GM18508 (cell line): ENCODE measurements around the gene HOXC5.
"Not testable (repeated sequence)": the region's sequence is repeated elsewhere in the genome, so short reads cannot be mapped to it uniquely, and the experiment has no call there.

Experiments
- ATAC-seq: cut with Tn5 transposase; IDR thresholded peaks from one replicate; pipeline ENCODE4 v1.9.1; 2021; ENCODE audit warnings: moderate number of reproducible peaks; ENCODE audit not compliant: insufficient read depth, unreplicated experiment

HOXC5 gene

GRCh38 chr12:54032086-54032619 is 697 bp upstream of the HOXC5 start:
- no peak for ATAC-seq

- no peak for ATAC-seq
Observed at GRCh38 chr12:54033106-54033979, 493 bp downstream of the HOXC5 start.

GRCh38 chr12:54033980-54034784 is 1.3 kb downstream of the HOXC5 start:
- ATAC-seq = no peak

GRCh38 chr12:54034785-54035310 is 2.0 kb downstream of the HOXC5 start:
- ATAC-seq = no peak

- no peak for ATAC-seq
Observed at GRCh38 chr12:54035568-54036264, 2.9 kb downstream of the HOXC5 start.

- no peak for ATAC-seq
Observed at GRCh38 chr12:54036620-54037359, 3.9 kb downstream of the HOXC5 start.

GRCh38 chr12:54037360-54038283 is 4.8 kb downstream of the HOXC5 start:
- no peak for ATAC-seq

- ATAC-seq = no peak
Observed at GRCh38 chr12:54038284-54038870, 5.5 kb downstream of the HOXC5 start.

- ATAC-seq = no peak
Observed at GRCh38 chr12:54038871-54039414, 6.1 kb downstream of the HOXC5 start.

- ATAC-seq = no peak
Observed at GRCh38 chr12:54039417-54040147, 6.7 kb downstream of the HOXC5 start.

GRCh38 chr12:54040148-54040494 is 7.3 kb downstream of the HOXC5 start:
- no peak for ATAC-seq

GRCh38 chr12:54040648-54041047 is 7.8 kb downstream of the HOXC5 start:
- ATAC-seq = no peak

- no peak for ATAC-seq
Observed at GRCh38 chr12:54041097-54041690, 8.3 kb downstream of the HOXC5 start.

GRCh38 chr12:54042033-54042432 is 9.2 kb downstream of the HOXC5 start:
- not testable (repeated sequence) for ATAC-seq

- ATAC-seq = no peak
Observed at GRCh38 chr12:54042970-54043853, 10.4 kb downstream of the HOXC5 start.
